Mesendoderm (in vitro differentiated cells): ENCODE measurements around the gene BCL6B.
A peak's percentile ranks its signal among the peaks of the same experiment; 100 is the strongest.

Source experiments
- DNase-seq: peaks from one replicate; pipeline ENCODE4 v3.0.0; 2013
- H2AK5ac ChIP-seq: 2 replicates; pipeline ENCODE4 v1.6.1; 2013; ENCODE audit warnings: low read length, inconsistent platforms
- H2BK120ac ChIP-seq: 2 replicates; pipeline ENCODE4 v1.6.1; 2013; ENCODE audit warnings: low read depth, mild to moderate bottlenecking, low read length, moderate library complexity, mixed read lengths
- H2BK15ac ChIP-seq: replicated peaks from 2 replicates; pipeline ENCODE4 v1.6.1; 2013; ENCODE audit warnings: low read depth, mild to moderate bottlenecking, moderate library complexity
- H2BK5ac ChIP-seq: 2 replicates; pipeline ENCODE4 v1.6.1; 2013; ENCODE audit warnings: low read length, inconsistent platforms
- H3K18ac ChIP-seq: 2 replicates; pipeline ENCODE4 v1.6.1; 2013; ENCODE audit warnings: mild to moderate bottlenecking, low read length, mixed read lengths
- H3K23ac ChIP-seq: one replicate; pipeline ENCODE4 v1.6.1; 2013; ENCODE audit warnings: low read length
- H3K27ac ChIP-seq: 2 replicates; pipeline ENCODE4 v1.5.1; 2013; ENCODE audit warnings: low read depth, mild to moderate bottlenecking, inconsistent platforms, low read length, moderate library complexity
- H3K27me3 ChIP-seq: 2 replicates; pipeline ENCODE4 v1.6.1; 2013; ENCODE audit warnings: low read length, control low read depth, mild to moderate bottlenecking, inconsistent platforms; ENCODE audit not compliant: insufficient read depth, poor library complexity
- H3K36me3 ChIP-seq: 2 replicates; pipeline ENCODE4 v1.6.1; 2013; ENCODE audit warnings: low read length, inconsistent platforms; ENCODE audit not compliant: control insufficient read depth, insufficient read depth
- H3K4ac ChIP-seq: one replicate; pipeline ENCODE4 v1.6.1; 2013; ENCODE audit warnings: low read depth, mild to moderate bottlenecking, low read length, moderate library complexity
- H3K4me1 ChIP-seq: 2 replicates; pipeline ENCODE4 v1.6.1; 2013; ENCODE audit warnings: low read depth, low read length, inconsistent platforms; ENCODE audit not compliant: control insufficient read depth
- H3K4me2 ChIP-seq: 2 replicates; pipeline ENCODE4 v1.6.1; 2013; ENCODE audit warnings: low read length
- H3K4me3 ChIP-seq: 2 replicates; pipeline ENCODE4 v1.5.1; 2013; ENCODE audit warnings: mild to moderate bottlenecking, low read length
- H3K56ac ChIP-seq: one replicate; pipeline ENCODE4 v1.6.1; 2013; ENCODE audit warnings: low read length
- H3K79me1 ChIP-seq: 2 replicates; pipeline ENCODE4 v1.6.1; 2013; ENCODE audit warnings: low read length, inconsistent platforms
- H3K79me2 ChIP-seq: 2 replicates; pipeline ENCODE4 v1.6.1; 2013; ENCODE audit warnings: mild to moderate bottlenecking, low read length; ENCODE audit not compliant: control insufficient read depth, insufficient read depth
- H3K9ac ChIP-seq: 2 replicates; pipeline ENCODE4 v1.6.1; 2013; ENCODE audit warnings: low read length, inconsistent platforms
- H4K5ac ChIP-seq: one replicate; pipeline ENCODE4 v1.6.1; 2013; ENCODE audit warnings: low read length
- H4K8ac ChIP-seq: one replicate; pipeline ENCODE4 v1.6.1; 2013; ENCODE audit warnings: low read depth, mild to moderate bottlenecking, control low read depth, low read length, moderate library complexity
- whole genome bisulfite sequencing: extraction: QIAGEN DNeasy Blood & Tissue Kit; methylation state at CpG from one replicate; pipeline ENCODE4 v1.1.7; 2013; ENCODE audit warnings: low lambda C conversion rate, missing lambda C conversion rate; ENCODE audit not compliant: insufficient coverage; ENCODE audit errors: extremely low coverage; 5-methylcytosine and 5-hydroxymethylcytosine counted together

Gene BCL6B

GRCh38 chr17:7014261-7014994 lies 8.4 kb upstream of the BCL6B start:
- H3K27ac ChIP-seq, result peak overlapping the region; percentile 92
- WGBS, result no CpG with 5 or more reads among the region's 75 CpGs
- peaks cover 6% of the 10 kb centered on the region for H3K4me1 ChIP-seq

DNA sequence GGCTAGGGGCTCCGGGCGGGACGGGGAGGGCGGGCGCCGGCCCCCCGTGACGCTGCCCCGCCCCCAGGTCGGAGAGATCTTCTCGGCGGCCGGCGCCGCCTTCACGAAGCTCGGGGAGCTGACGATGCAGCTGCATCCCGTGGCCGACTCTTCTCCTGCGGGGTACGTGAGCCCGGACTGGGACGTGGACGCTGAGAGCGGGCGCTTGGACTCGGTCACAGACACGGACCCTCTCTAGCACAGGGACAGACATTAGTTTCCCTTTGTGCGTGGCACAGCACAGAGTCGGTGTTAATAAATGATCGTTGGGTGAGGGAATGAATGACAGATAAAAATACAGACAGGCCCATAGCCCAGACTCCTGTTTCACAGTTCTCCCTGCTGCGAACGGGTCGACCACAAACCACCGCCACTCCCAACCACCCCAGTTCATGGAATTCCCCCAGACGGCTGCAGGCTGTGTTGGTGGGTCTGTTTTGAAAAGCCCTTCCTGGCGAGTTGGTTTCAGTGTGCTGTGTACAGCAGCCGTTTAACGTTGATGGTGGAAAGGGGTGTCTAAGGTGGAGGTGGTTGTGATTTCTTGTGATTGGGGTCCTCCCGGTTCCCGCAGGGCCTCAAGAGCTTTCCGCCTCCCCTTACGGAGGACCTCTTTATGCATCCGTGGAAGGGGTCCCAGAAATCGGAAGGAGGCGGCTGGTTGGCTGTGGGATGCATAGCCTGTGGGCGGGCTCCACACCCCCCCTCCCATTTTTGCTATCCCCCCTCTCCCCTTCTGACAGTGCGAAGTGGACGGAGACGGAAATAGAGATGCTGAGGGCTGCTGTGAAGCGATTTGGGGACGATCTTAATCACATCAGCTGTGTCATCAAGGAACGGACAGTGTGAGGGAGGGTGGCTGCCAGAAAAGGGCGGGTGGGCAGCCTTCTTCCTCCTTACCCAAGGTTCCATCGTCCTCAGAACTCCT lies 7.6 kb upstream of the BCL6B start:
- peaks cover 8% of the 10 kb centered on the region for H3K4me1 ChIP-seq
- peak; percentile 42 for DNase-seq
- H2BK120ac ChIP-seq, result no peak overlapping the region

More at GRCh38 chr17:7014261-7014994, 8.4 kb upstream of the BCL6B start:
- peaks cover 23% of the 10 kb centered on the region for H3K79me2 ChIP-seq
- no peak overlapping the region for H4K8ac ChIP-seq
- peak overlapping the region; percentile 92 for H3K56ac ChIP-seq
- H3K27me3 ChIP-seq, result no peaks in the 10 kb centered on the region
- no peaks in the 10 kb centered on the region for H3K36me3 ChIP-seq
- peak overlapping the region; percentile 90 for H3K4ac ChIP-seq
- H2BK15ac ChIP-seq, result no peak overlapping the region
- DNase-seq, result peak; percentile 97
- no peak overlapping the region for H2AK5ac ChIP-seq
- H4K5ac ChIP-seq, result no peak overlapping the region
- peak overlapping the region; percentile 62 for H3K18ac ChIP-seq
- peak overlapping the region; percentile 95 for H3K9ac ChIP-seq
- peaks cover 24% of the 10 kb centered on the region for H3K79me1 ChIP-seq
- H3K4me2 ChIP-seq, result peak overlapping the region; percentile 98
- H2BK120ac ChIP-seq, result peak overlapping the region; percentile 31
- no peak overlapping the region for H3K23ac ChIP-seq
- no peak overlapping the region for H2BK5ac ChIP-seq
- peak overlapping the region; percentile 51 for H3K4me3 ChIP-seq

DNA sequence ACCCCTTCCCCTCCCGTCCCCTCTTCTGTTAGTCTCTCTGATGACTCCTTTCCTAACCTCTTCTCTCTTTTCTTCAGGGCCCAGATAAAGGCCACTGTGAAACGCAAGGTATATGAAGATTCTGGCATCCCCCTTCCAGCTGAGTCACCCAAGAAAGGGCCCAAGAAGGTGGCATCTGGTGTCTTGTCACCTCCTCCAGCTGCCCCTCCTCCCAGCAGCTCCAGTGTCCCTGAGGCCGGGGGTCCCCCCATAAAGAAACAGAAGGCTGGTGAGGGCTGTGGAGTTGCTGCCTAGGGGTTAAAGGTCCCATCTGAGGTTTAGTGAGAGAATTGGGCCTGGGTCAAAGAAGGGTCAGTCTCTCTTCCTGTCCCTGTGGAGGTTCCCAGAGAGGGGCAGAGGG lies 6.4 kb upstream of the BCL6B start:
- no peak overlapping the region for H2BK5ac ChIP-seq
- no peak overlapping the region for H4K8ac ChIP-seq
- H3K23ac ChIP-seq, result no peak overlapping the region
- H3K4me3 ChIP-seq, result no peak overlapping the region
- no peak overlapping the region for H4K5ac ChIP-seq
- DNase-seq, result no peak
- H2AK5ac ChIP-seq, result no peak overlapping the region
- peaks cover 11% of the 10 kb centered on the region for H3K79me1 ChIP-seq
- no peak overlapping the region for H2BK15ac ChIP-seq
- peaks cover 9% of the 10 kb centered on the region for H3K4me1 ChIP-seq
- no peaks in the 10 kb centered on the region for H3K36me3 ChIP-seq
- H2BK120ac ChIP-seq, result no peak overlapping the region
- no peak overlapping the region for H3K18ac ChIP-seq
- H3K79me2 ChIP-seq, result peaks cover 15% of the 10 kb centered on the region
- no peak overlapping the region for H3K4me2 ChIP-seq
- no peaks in the 10 kb centered on the region for H3K27me3 ChIP-seq
- H3K4ac ChIP-seq, result no peak overlapping the region
- no peak overlapping the region for H3K56ac ChIP-seq
- no CpG with 5 or more reads among the region's 3 CpGs for WGBS
- no peak overlapping the region for H3K9ac ChIP-seq
- no peak overlapping the region for H3K27ac ChIP-seq

More for the DNA sequence above, 7.6 kb upstream of the BCL6B start:
- Histone ChIP-seq H3K36me3 (no peaks in the 10 kb centered on the region), H3K4ac (peak overlapping the region; percentile 66), H3K4me2 (peak overlapping the region; percentile 85), H4K8ac (no peak overlapping the region), H3K56ac (peak overlapping the region; percentile 96), H3K27me3 (no peaks in the 10 kb centered on the region), H3K27ac (peak overlapping the region; percentile 7), H2BK15ac (no peak overlapping the region), H3K18ac (peak overlapping the region; percentile 55), H4K5ac (no peak overlapping the region), H3K23ac (peak overlapping the region; percentile 91), H3K9ac (peak overlapping the region; percentile 93), H3K79me1 (peaks cover 20% of the 10 kb centered on the region), H2BK5ac (no peak overlapping the region), H2AK5ac (no peak overlapping the region), H3K79me2 (peaks cover 23% of the 10 kb centered on the region), H3K4me3 (peak overlapping the region; percentile 82)
- WGBS, result no CpG with 5 or more reads among the region's 56 CpGs

GRCh38 chr17:7016886-7017826 lies 5.7 kb upstream of the BCL6B start:
- no peak overlapping the region for H4K8ac ChIP-seq
- H3K4ac ChIP-seq, result no peak overlapping the region
- no peak overlapping the region for H3K23ac ChIP-seq
- H3K27me3 ChIP-seq, result no peaks in the 10 kb centered on the region
- no peak overlapping the region for H2BK120ac ChIP-seq
- H3K56ac ChIP-seq, result no peak overlapping the region
- no peak overlapping the region for H2AK5ac ChIP-seq
- no peak overlapping the region for H2BK5ac ChIP-seq
- no peak overlapping the region for H4K5ac ChIP-seq
- no peak overlapping the region for H3K4me2 ChIP-seq
- H3K36me3 ChIP-seq, result no peaks in the 10 kb centered on the region
- no peak overlapping the region for H2BK15ac ChIP-seq
- H3K4me3 ChIP-seq, result no peak overlapping the region
- DNase-seq, result no peak
- peaks cover 11% of the 10 kb centered on the region for H3K4me1 ChIP-seq
- peaks cover 9% of the 10 kb centered on the region for H3K79me1 ChIP-seq
- no peak overlapping the region for H3K18ac ChIP-seq
- no CpG with 5 or more reads among the region's 20 CpGs for WGBS
- no peak overlapping the region for H3K9ac ChIP-seq
- peaks cover 9% of the 10 kb centered on the region for H3K79me2 ChIP-seq
- no peak overlapping the region for H3K27ac ChIP-seq

DNA sequence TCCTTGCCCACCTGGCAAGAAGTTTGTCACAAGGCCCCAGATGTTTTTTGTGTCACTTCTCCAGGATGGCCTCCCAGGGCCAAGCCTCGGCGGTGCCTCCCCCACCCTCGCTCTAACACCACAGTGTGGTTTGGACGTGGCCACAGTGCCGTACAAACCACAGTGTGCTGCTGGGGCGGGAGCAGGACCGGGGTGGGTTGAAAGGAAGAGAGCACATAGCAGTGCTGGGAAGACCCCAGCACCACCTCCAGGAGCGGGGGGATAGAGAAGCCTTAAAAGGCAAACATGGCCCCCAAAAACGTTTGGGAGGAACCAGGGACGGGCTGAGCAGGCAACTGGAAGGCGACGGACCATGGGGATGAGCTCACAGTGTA lies 5.0 kb upstream of the BCL6B start:
- H3K56ac ChIP-seq, result no peak overlapping the region
- no peak for DNase-seq
- H3K4me1 ChIP-seq, result peaks cover 11% of the 10 kb centered on the region
- H3K18ac ChIP-seq, result no peak overlapping the region
- H3K27me3 ChIP-seq, result no peaks in the 10 kb centered on the region
- H3K9ac ChIP-seq, result no peak overlapping the region
- no peaks in the 10 kb centered on the region for H3K36me3 ChIP-seq
- H3K23ac ChIP-seq, result no peak overlapping the region
- H3K4ac ChIP-seq, result no peak overlapping the region
- peaks cover 7% of the 10 kb centered on the region for H3K79me2 ChIP-seq
- no peak overlapping the region for H2BK5ac ChIP-seq
- H3K79me1 ChIP-seq, result peaks cover 7% of the 10 kb centered on the region
- H2AK5ac ChIP-seq, result no peak overlapping the region
- no peak overlapping the region for H4K8ac ChIP-seq
- no peak overlapping the region for H3K27ac ChIP-seq
- H2BK15ac ChIP-seq, result no peak overlapping the region
- H2BK120ac ChIP-seq, result no peak overlapping the region
- no peak overlapping the region for H3K4me2 ChIP-seq
- WGBS, result no CpG with 5 or more reads among the region's 12 CpGs
- H3K4me3 ChIP-seq, result no peak overlapping the region
- H4K5ac ChIP-seq, result no peak overlapping the region
